Limb (tissue), 2 donors: ENCODE measurements around the gene AMDHD2.

Experiments used
- DNase-seq, 2 donors: peaks; one replicate each; pipeline ENCODE4 v3.0.0-alpha.2; 2016; ENCODE audit errors: extremely low spot score in 2 of 2

Gene AMDHD2

GRCh38 chr16:2482708-2483534 lies 37.2 kb upstream of the AMDHD2 start:
- DNase-seq, result peak in 1 of 2 donors; percentile 56

GRCh38 chr16:2483939-2484897 lies 36.0 kb upstream of the AMDHD2 start:
- DNase-seq, result no peak

- no peak for DNase-seq
Observed at GRCh38 chr16:2484898-2485508, 35.2 kb upstream of the AMDHD2 start.

GRCh38 chr16:2485811-2486507 lies 34.2 kb upstream of the AMDHD2 start:
- DNase-seq, result no peak

- no peak for DNase-seq
Observed at GRCh38 chr16:2486645-2487516, 33.3 kb upstream of the AMDHD2 start.

- DNase-seq, result no peak
Observed at GRCh38 chr16:2487517-2487842, 32.7 kb upstream of the AMDHD2 start.

GRCh38 chr16:2487903-2488531 lies 32.2 kb upstream of the AMDHD2 start:
- DNase-seq, result no peak

- no peak for DNase-seq
Observed at GRCh38 chr16:2489581-2489980, 30.6 kb upstream of the AMDHD2 start.

GRCh38 chr16:2490190-2491105 lies 29.7 kb upstream of the AMDHD2 start:
- no peak for DNase-seq

- no peak for DNase-seq
Observed at GRCh38 chr16:2492292-2492691, 27.9 kb upstream of the AMDHD2 start.

GRCh38 chr16:2493605-2494004 lies 26.6 kb upstream of the AMDHD2 start:
- DNase-seq, result no peak

- DNase-seq, result no peak
Observed at GRCh38 chr16:2494616-2495015, 25.6 kb upstream of the AMDHD2 start.

- no peak for DNase-seq
Observed at GRCh38 chr16:2495041-2495440, 25.1 kb upstream of the AMDHD2 start.

- DNase-seq, result no peak
Observed at GRCh38 chr16:2496223-2497115, 23.7 kb upstream of the AMDHD2 start.

GRCh38 chr16:2497116-2497630 lies 23.0 kb upstream of the AMDHD2 start:
- DNase-seq, result no peak

- no peak for DNase-seq
Observed at GRCh38 chr16:2497695-2498484, 22.3 kb upstream of the AMDHD2 start.
